CD4-positive, alpha-beta T cell treated with Interleukin-4 for 4 hours (primary cell): ENCODE measurements around the gene CACNA1C.

Source experiments
- DNase-seq: peaks from one replicate; pipeline ENCODE4 v3.0.0-alpha.2; 2020

Gene CACNA1C

DNA sequence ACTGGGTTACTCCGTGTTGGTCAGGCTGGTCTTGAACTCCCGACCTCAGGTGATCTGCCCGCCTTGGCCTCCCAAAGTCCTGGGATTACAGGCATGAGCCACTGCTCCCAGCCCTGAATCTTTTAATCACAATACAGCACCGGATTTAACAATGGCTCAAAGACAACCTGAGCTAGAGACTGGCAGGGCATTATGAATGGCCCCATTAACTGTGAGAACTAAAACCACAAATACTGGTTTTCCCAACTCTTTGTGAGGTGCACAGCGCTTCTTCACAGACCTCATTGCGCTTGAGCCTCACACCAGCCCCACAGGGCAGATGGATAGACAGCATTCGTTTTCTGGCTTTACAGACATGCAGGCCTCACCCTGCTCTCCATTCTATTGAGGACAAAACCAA is 634.9 kb downstream of the CACNA1C start:
- no peak for DNase-seq

DNA sequence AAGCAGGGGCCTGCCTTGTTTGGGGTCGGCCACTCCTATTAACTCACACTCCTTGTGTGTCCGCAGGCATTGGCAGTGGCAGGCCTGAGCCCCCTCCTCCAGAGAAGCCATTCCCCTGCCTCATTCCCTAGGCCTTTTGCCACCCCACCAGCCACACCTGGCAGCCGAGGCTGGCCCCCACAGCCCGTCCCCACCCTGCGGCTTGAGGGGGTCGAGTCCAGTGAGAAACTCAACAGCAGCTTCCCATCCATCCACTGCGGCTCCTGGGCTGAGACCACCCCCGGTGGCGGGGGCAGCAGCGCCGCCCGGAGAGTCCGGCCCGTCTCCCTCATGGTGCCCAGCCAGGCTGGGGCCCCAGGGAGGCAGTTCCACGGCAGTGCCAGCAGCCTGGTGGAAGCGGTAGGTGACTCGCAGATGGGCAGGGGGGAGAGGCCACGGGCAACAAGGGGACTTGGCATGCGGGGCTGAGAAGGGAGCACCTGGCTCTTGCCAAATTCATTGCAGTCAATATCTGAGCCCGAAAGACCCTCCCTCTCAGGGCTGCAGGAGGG is 635.7 kb downstream of the CACNA1C start:
- DNase-seq, result no peak

DNA sequence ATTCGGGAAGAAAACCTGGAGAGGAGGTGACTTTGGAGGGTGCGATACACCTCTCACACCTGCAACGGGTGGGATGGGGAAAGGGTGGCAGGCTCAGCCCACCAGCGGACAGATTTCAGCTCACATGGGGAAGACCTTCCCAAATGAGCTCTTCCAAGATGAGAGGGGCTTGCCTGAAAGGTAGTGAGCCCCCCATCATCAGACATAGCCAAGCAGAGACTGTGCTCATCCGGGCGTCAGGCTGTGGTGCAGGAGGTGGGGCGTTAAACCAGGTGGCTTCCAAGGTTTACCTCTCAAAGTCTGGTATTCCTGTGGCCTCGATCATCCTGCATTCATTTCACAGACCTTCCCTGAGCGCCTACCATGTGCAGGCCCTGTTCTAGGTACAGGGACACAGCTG is 636.6 kb downstream of the CACNA1C start:
- DNase-seq, result no peak

DNA sequence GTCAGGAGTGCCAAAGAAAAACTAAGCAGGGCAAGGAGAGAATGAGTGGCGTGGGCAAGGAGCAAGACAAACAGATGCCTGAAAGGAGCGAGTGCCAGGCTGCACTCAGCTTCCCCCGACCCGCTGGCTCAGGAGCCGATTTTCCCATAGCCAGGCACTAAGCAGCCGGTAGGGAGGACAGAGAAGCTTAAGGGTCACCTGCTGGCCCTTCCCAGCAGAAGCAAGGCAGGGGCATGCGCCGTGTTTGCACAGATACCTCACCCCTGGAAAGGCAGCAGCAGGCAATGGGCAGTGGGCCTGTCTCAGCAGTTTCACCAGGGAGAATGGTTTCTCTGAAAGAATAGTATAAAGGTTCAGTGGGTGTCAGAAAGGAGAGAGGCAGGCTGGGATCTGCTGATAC is 637.1 kb downstream of the CACNA1C start:
- no peak for DNase-seq

DNA sequence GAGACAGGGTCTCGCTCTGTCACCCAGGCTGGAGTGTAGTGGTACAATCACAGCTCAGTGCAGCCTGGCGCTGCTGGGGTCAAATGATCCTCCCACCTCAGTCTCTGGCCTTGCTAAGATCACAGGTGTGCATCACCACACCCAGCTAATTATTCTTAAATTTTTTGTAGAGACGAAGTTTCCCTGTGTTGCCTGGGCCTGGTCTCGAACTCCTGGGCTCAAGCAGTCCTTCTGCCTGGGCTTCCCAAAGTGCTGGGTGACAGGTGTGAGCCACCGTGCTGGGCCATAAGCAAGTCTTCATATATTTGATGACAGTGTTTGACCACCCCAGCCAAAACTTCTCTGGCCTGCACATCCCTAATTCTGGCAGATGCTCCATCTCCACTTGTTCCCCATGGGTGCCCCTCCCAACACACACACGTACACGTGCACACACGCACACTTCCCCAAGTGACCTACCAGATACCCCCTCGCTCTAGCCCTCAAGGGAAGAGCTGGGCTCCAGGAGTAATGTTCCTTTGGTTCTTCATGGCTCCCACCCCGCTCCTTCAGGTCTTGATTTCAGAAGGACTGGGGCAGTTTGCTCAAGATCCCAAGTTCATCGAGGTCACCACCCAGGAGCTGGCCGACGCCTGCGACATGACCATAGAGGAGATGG is 637.7 kb downstream of the CACNA1C start:
- no peak for DNase-seq

DNA sequence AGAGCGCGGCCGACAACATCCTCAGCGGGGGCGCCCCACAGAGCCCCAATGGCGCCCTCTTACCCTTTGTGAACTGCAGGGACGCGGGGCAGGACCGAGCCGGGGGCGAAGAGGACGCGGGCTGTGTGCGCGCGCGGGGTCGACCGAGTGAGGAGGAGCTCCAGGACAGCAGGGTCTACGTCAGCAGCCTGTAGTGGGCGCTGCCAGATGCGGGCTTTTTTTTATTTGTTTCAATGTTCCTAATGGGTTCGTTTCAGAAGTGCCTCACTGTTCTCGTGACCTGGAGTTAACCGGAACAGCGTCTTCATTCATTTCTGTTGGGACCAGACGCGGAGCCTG is 638.2 kb downstream of the CACNA1C start:
- peak; percentile 59 for DNase-seq

DNA sequence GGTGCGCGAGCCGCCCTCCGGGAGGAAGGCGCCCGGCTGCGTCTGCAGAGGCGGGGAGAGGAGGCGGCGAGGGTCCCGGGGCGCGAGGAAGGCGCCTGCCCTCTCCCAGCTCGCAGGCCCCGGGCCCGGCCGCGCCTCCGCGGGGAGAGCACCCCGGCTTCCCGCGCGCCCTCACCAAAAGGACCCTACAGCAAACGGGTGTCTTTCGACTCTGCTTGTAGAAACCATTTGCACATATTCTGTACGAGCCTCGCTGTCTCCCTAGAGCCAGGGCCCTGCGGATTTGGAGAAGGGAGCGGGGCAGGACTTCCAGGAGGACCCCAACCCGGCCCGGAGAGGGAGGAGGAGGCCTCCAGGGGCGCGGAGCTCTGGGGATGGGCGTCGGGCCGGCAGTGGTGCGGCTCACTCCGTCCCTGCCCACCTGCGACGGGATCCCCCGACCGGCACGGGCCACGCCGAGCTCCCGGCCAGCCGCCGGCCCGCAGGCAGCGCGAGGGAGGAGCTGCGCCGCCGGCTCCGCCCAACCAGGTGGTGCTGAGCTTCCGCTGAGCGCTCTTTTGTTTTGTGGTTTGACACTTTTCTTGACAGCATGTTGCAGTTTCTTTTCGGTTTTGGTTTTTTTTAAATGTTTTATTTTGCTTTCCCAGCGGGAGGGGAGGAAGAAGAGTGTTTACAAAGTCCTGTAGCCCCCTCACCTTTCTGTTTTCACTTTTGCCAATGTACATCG is 638.7 kb downstream of the CACNA1C start:
- peak; percentile 65 for DNase-seq

DNA sequence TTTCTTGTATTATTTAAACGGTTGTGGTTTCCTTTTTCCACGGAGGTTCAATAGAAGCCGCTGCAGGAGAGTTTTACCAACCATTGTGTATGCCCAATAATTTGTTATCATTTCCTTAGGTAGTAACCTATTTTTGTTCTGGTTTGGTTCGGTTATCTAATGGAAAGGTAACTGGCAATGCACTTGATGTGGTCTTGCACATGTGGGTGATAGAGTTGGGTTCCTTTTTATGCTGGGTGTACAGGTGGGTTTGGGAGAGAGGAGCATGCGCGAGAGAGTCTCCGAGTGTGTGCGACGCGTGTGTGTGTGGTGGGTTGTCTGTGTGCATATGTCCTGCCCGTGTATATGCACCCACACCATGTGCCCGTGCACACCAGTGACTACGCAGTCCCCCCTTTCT is 639.3 kb downstream of the CACNA1C start:
- peak; percentile 42 for DNase-seq

DNA sequence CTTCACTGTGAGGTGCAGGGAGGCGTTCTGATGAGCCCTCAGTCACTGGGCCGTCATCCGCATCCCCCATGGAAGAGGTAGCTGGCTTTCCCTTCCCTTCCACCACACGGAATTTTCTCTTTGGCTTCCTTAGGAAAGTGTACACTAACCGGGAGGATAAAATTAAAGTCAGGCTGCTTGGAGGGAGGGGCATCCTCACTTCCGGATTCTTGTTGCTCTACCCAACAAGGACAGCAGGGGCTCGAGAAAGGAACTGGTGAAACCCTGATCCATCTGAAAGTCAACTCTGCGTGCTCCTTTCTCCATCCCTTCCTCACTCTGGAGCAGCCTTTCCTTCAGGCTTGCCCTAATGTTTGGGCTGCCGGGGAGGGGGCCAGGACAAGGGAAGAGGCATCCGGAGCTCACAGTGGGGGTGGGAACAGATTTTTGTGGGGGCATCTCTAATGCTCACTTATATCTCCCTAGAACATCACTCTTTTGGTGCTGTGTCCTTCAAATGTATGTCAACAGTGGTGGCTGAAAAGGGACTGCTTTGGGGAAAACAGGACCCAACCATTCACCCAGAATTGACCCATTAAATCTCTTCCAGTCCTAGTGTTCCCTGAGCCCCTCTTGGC is 640.6 kb downstream of the CACNA1C start:
- no peak for DNase-seq

DNA sequence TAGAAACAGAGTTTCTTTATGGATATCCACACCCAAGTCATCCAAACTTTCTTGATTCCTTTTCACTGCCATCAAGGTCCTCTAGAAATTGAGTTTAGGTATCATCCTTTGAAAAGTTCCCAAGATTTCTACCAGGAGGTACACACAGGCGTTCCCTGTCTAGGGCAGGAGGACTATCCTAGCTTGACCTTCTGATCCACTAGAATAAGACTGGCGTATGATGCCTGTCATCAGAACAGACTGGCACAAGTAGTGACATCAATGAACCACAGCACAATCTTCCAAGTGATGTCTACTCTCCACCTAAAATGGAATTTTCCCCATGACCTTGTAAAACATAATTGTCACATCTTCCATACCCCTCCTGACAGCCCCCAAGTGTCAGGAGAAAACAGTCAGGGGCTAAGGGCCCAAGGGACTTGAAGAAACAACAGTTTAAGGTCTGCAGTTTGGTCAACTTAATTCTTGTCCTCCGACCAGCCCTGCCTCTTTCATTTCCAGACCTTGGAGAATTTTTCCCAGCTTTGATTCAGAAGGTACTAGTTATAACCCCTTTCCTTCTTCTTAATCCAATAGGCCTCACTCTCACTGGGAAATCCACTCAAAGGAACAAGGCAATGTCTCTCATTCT is 641.3 kb downstream of the CACNA1C start:
- no peak for DNase-seq

DNA sequence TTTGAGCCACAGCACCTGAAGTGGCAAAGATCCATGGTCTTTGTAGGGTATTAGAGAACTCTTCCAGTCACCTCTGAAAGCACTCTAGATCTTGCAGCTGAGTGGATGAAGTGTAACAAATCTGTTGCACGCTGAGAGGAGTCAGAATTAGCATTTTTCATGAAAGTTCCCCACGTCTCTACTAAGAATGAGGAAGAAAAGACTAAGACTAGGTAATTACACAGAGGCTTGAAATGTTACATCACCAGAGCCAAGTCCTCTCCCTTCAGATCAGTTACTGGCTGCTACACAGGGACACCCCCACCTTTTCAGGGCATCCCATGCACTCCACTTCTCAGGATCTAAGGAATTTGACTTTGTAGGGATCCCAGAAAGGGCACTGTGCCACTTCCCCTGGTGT is 643.3 kb downstream of the CACNA1C start:
- DNase-seq, result no peak

DNA sequence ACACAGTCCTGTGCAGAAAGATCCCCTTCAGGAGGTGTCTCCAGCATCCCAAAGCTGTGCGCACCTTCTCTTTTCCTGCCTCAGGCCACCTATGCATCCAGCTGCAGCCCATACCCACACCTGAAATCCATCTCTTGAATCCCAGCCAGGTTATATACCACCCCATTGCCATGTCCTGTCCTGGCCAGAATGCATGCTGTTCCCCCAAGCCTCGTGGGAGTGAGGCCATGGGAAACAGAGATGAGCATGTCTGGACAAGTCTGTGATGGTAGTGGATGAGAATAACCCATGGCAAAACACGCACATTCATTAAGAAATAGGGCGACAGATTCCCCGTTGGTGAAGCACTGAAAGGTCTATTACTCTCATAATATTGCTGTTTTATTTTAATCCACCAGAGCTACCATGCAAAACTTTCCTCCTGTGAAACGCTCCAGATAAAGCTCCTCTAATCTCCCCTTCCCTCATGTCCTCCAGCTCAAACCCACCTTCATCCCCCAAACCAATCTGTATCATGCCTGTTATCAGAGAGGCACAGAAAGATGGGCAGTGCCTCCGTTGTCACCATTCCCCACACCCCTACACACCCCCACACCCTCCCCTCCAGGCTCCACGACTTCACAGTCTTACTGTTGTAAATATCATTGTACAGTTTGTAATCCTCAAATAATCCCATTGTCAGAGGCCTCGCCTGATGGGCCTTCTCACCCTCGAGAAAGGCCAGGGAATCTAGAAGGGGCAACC is 644.4 kb downstream of the CACNA1C start:
- DNase-seq, result no peak

DNA sequence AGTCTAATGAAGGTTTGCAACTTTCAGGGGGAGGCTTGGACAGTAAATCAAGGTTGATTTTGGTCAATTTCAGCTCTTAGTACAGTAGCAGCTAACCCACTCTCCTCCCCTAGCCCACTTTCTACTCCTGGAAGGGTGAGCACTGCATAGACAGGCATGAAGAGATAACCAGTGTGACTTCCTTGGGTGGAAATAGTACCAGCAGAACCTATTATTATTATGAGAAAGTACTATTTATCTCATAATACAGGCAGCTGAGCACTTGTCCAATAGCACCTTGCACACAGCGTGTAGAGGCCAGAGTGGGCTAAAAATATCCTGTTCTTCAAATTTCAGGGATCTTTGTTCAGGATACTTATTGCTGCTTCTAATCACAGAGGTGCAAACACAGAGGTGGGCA is 645.8 kb downstream of the CACNA1C start:
- DNase-seq, result no peak

DNA sequence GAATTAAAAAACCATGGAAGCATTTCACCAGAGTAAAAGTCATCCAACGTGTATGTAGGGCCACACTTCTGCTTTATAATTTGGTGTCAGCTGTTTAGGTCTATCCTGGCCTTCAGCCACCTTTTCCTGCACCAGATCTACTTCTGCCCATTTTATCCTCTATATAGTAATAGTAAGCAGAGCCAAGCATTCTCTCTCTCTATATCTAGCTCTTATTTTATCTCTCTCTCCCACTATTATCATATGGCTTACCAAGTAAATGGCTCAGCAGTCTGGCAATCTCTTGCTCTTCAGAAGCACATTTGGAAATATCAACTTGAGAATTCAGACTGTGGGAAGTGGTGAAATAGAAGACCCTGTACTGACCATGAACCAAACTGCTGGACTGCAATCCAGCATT is 657.9 kb downstream of the CACNA1C start:
- no peak for DNase-seq

DNA sequence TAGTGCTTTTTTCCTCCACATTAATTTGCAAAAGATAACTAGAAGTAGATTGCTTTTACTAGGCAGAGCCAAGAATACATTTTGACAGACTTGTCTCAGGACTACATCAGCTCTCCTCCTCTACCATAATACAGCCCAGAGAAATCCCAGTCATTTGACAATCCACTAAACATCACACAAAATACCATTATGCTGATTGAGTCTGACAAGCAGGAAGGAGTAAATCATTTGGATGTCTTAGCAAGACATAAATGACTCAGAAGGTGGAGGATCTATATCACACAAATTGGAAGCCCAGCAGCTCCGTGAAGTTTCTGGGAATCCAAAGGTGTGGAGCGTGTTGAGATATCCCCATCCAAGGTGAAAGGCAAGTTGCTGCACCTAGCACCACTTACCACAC is 666.6 kb downstream of the CACNA1C start:
- DNase-seq, result no peak

DNA sequence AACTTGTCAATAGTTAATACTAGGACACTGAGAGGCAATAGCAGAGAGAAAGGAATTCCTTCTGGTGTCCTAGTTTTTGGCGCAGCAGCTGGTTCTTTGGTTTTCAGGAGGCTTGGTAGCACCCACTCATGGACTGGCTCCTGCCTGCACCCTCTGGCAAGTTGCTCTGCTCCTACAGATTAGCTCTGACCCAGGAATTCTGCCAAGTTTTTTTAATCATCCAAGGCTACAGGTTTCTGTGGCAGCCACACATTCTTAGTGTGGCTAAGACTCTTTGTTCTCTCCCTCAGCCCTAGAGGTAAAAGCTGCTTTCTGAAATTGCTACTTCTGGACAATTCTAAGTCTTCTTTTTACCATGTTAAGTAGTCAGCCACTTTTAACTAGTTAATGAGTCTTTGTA is 670.0 kb downstream of the CACNA1C start:
- no peak for DNase-seq

DNA sequence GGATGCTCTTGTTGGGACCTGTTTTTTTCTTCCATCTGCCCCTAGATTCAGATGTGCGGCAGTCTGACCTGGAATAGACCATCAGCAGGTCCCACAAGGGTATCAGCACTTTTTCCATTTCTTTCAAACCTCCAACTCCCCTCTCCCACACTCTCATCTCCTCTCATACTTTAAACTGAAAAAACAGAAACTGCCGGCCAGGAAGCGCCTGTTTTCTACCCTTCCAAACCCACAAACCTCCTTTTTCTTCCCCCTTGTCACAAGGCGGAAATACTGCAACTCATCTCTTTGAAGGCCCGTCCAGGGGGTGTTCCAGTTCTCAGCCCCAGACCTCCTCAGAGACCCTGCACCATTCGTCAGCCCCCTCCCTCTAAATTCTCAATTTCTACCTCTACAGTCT is 679.5 kb downstream of the CACNA1C start:
- no peak for DNase-seq

DNA sequence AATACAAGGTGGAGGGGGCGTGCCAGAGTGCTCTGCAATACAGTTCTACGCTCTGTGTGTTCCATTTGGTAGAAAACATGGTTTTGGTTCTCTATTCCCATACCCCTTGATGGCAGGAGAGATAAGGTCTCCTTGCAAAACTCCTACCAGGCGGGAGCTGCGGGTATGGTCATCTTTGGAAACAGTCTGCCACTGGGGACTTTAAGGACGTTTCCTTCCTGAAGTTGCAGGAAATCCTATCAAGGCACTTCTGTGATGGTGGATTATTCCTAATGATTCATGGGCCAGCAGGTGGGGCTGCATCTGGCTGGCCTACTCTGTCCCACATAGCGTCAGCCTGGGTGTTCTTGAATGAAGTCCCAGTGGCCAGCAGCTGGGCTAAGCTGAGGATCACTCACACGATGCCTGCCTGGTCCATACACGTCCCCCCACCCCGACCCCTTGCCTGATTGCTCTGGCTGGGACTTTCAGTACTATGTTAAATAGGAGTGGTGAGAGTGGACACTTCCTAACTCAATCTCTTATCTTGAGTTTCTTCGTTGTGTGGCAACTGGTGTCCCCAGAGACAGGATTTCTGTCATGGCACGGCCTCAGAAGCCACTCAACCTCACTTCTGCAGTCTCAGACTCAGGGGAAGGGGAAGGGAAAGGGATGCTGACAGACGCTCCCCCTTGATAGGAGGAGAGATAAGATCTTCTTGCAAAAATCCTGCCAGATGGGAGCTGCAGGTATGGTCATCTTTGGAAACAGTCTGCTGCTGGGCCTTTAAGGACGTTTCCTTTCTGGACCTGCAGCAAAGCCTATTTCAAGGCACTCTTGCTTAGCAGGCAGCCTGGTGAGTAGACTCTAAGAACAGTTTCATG is 680.9 kb downstream of the CACNA1C start:
- DNase-seq, result no peak

DNA sequence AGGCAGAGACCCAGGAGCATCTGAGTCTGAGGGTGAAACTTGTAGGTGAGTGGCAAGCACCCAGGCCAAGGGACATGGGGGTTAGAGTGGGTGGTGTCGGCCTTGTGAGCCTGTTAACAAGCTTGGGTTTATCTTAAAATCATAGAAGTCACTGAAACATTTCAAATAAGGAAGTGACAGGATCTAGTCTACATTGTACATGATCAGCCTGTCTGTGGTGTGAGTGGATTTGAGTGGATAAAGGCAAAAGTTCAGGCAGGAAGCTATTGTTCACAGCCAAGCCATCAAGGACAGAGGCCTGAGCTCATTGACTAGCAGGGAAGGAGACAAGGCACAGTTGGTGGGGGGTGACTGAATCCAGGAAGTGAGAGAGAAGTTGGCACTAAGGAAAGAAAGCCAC is 682.6 kb downstream of the CACNA1C start:
- no peak for DNase-seq

DNA sequence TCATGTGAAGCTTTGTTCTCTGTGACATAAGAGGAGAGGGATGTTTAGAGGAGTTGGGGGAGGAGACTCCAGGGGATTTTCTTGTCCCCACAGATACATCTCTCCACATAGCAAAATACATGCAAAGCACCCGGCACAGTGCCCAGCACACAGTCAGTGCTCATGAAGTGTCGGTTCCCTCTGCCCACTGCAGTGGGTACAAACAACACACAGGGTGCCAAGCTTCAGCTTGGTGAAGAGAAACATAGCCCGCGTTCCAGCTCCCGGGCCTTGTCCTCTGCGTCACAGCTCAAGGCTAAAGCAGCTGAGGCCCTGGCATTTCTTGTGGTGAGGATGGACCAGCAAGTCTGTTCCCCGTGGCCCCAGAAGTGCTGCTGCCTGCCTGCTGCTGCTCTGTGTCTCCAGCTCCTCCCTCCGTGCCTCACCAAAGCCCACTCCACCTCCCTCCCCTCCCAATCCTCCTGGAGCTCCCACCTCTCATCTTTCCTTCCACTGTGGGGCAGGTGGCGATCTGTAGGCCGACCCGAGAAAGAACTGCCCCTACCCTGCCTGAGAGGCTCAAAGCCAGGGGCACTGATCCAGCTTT is 685.0 kb downstream of the CACNA1C start:
- DNase-seq, result no peak

DNA sequence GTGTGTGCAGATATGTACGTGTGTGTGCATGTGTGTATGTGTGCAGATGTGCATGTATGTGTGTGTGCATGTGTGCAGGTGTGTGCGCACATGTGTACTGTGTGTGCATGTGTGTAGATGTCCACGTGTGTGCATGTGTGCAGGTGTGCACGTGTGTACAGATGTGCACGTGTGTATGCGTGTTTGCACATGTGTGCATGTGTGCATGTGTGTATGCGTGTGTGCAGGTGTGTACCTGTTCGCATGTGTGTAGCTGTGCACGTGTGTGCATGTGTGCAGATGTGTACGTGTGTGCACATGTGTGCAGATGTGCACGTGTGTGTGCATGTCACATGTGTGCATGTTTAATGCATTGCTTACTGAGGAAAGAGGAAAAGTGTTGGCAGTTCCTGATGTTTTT is 686.3 kb downstream of the CACNA1C start:
- no peak for DNase-seq
